Panc1 (cell line): ENCODE measurements around the gene YAE1.

Source experiments
- SIN3A ChIP-seq: IDR thresholded peaks from 2 replicates; pipeline ENCODE4 v1.6.1; 2012; ENCODE audit warnings: low read depth, mild to moderate bottlenecking, low read length, moderate library complexity, borderline replicate concordance; ENCODE audit not compliant: insufficient read depth
- TF ChIP-seq, protein P1 (sequence below): fragments of 450-650 bp; IDR thresholded peaks from 2 replicates; pipeline ENCODE4 v1.5.1; 2017; ENCODE audit warnings: mild to moderate bottlenecking

DNA sequence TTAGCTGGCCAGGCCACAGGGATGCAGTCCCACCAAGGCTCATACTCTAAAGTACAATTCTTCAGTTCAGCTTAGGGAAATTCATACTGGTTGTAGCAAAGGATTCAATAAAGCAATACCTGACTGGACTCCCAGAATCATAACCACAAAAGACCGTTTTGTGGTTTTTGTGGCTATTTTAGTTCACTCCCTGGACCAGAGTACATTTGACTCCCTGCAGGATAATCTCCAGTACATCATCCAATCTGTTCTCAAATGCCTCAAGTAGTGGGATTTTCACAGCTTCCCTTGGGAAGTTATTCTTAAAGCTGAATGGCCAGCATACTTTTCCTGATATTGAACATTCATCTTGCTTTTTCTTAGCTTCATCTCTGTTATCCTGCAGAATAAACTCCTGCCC, 29.3 kb upstream of the YAE1 start:
- TF ChIP-seq, protein P1, sequence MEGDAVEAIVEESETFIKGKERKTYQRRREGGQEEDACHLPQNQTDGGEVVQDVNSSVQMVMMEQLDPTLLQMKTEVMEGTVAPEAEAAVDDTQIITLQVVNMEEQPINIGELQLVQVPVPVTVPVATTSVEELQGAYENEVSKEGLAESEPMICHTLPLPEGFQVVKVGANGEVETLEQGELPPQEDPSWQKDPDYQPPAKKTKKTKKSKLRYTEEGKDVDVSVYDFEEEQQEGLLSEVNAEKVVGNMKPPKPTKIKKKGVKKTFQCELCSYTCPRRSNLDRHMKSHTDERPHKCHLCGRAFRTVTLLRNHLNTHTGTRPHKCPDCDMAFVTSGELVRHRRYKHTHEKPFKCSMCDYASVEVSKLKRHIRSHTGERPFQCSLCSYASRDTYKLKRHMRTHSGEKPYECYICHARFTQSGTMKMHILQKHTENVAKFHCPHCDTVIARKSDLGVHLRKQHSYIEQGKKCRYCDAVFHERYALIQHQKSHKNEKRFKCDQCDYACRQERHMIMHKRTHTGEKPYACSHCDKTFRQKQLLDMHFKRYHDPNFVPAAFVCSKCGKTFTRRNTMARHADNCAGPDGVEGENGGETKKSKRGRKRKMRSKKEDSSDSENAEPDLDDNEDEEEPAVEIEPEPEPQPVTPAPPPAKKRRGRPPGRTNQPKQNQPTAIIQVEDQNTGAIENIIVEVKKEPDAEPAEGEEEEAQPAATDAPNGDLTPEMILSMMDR, result no peak
- TF ChIP-seq SIN3A, result no peak
